Ovary (tissue), 9 donors: ENCODE data around the gene ERFL. TPM values are rescaled to one million over a fixed set of nuclear protein-coding genes. Genes with fewer than 3 reads are reported as not detected.

Source experiments
- DNase-seq, 5 donors: peaks; one replicate each; pipeline ENCODE4 v3.0.0-alpha.2; 2019 to 2020
- H3K27ac ChIP-seq, 2 donors: fragments of 200-600 bp; one replicate each; pipeline versions ENCODE4 v1.5.1 to v1.8.0; 2019 to 2022
- H3K27me3 ChIP-seq: fragments of 200-600 bp; one replicate; pipeline ENCODE4 v1.8.0; 2022
- H3K36me3 ChIP-seq: fragments of 200-600 bp; sonication (generic); one replicate; pipeline ENCODE4 v1.5.1; 2019
- H3K4me1 ChIP-seq: one replicate; pipeline ENCODE4 v1.8.1; 2013; ENCODE audit warnings: mild to moderate bottlenecking, moderate library complexity; ENCODE audit not compliant: insufficient read depth
- H3K4me3 ChIP-seq: fragments of 200-600 bp; sonication (generic); one replicate; pipeline ENCODE4 v1.5.1; 2017
- H3K9me3 ChIP-seq, 2 donors: fragments of 200-600 bp in 1 of 2; sonication (generic) in 1 of 2; one replicate each; pipeline versions ENCODE4 v1.5.1 to v1.8.1; 2013 to 2019; ENCODE audit warnings: mild to moderate bottlenecking in 1 of 2, moderate library complexity in 1 of 2
- EP300 ChIP-seq: sonication (generic); formaldehyde crosslinking; IDR thresholded peaks from one replicate; pipeline ENCODE4 v1.6.1; 2017; ENCODE audit warnings: antibody characterized with exemption
- POLR2A ChIP-seq: fragments of 450-650 bp; IDR thresholded peaks from one replicate; pipeline ENCODE4 v1.6.1; 2017; ENCODE audit warnings: antibody characterized with exemption, mild to moderate bottlenecking, moderate library complexity
- WGBS, 3 donors: extraction: QIAGEN DNeasy Blood & Tissue Kit in 1 of 3; methylation state at CpG; one replicate each; pipeline versions ENCODE4 v1.1.5 to v1.1.7; 2013 to 2017; 5-methylcytosine and 5-hydroxymethylcytosine counted together
- intact Hi-C, 4 donors: fragments of 100-400 bp; cut with DNase I; formaldehyde crosslinking; loops; one replicate each; pipeline versions ENCODE4 v1.11.0 to v1.15.1; 2022 to 2023
- polyA plus RNA-seq, 2 donors: library from polyadenylated mRNA; stranded (reverse); fragments of 200-250 nt in 1 of 2; fragments of 350-450 nt in 1 of 2; fragmentation: Illumina TruSeq in 1 of 2; extraction: RNeasy Lipid Tissue Mini Kit (QIAGEN cat#74804) in 1 of 2; gene quantifications; one replicate each; pipeline ENCODE4 v1.2.3, GENCODE V29; 2013 to 2014
- total RNA-seq, 7 donors: library from RNA; depleted of rRNA in 2 of 7; stranded (reverse); fragments of >200 nt in 2 of 7; fragmentation: NEBNext Ultra II Directional in 3 of 7; extraction: Animal tissue kit (Norgen Biotek cat#: 25700) in 3 of 7; gene quantifications; one replicate each; pipeline versions ENCODE4 v1.1.0 to v1.2.4, GENCODE V29; 2016 to 2023
- TF ChIP-seq, protein P1 (sequence below), 3 donors: fragments of 450-650 bp in 2 of 3; fragments of 200-600 bp in 1 of 3; IDR thresholded peaks; one replicate each; pipeline versions ENCODE4 v1.5.1 to v1.8.0; 2016 to 2022; ENCODE audit warnings: antibody characterized with exemption in 3 of 3, mild to moderate bottlenecking in 1 of 3
- donor health status: DM: no; HTN: no; CAD: no; lungs with moderate emphysema.
- donor health status: DM: no; HTN: no; CAD: no.
- donor health status: Bipolar disorder and iron deficiency.
- donor health status: DM: yes; HTN: yes; CAD: no.
- donor health status: DM: no; HTN: no; CAD: no.
- donor health status: DM: yes; HTN: yes; CAD: no.

Gene ERFL
- total and polyA plus RNA-seq, 9 donors = 0.11 to 1.3 (median 0.44) TPM; not detected in 1

DNA sequence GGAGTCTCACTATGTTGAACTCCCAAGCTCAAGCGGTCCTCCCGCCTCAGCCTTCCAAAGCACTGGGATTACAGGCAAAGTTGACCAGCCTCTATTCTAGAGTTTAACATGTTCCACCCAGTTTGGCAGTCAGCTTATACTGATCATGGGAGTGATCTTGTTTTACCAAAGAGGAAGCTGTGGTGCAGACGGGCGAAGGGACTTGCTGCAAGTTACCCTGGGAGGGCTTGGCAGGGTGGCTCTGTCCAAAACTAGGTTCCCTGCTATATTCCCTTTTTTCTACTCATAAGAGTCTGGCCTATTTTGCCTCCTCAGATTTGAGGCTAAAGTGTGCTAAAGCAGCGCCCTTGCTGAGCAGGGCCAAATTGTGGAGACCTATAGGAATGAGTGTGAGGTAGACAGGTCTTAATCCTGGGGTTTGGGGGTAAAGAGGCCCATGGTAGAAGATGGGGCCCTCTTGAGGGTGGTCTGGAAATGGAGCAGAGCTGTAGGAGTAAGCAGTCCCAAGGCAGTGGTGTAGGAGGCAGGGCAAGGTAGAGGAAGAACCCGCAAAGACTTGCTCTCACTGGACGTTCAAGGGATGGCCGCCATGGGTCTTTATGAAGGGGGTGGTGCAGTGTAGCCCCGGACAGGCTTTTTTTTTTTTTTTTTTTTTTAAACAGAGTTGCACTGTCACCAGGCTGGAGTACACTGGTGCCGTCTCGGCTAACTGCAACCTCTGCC lies 64.9 kb downstream of the ERFL start:
- intact Hi-C loops = loop anchor here in 1 of 4 donors (5.0 kb wide), 1 partner anchor 94 kb away; the partner anchor contains the start of gene RABAC1
- 80 to 82% (median 82%) methylated on average over 11 of the region's 11 CpGs for WGBS, 3 donors
- DNase-seq = no peak
- Histone ChIP-seq H3K36me3 (no peaks in the 10 kb centered on the region), H3K9me3 (no peaks in the 10 kb centered on the region), H3K4me3 (no peak overlapping the region), H3K27ac (no peak overlapping the region), H3K4me1 (peaks cover 6% of the 10 kb centered on the region), H3K27me3 (no peaks in the 10 kb centered on the region)
- no peak for TF ChIP-seq EP300
- TF ChIP-seq, protein P1, sequence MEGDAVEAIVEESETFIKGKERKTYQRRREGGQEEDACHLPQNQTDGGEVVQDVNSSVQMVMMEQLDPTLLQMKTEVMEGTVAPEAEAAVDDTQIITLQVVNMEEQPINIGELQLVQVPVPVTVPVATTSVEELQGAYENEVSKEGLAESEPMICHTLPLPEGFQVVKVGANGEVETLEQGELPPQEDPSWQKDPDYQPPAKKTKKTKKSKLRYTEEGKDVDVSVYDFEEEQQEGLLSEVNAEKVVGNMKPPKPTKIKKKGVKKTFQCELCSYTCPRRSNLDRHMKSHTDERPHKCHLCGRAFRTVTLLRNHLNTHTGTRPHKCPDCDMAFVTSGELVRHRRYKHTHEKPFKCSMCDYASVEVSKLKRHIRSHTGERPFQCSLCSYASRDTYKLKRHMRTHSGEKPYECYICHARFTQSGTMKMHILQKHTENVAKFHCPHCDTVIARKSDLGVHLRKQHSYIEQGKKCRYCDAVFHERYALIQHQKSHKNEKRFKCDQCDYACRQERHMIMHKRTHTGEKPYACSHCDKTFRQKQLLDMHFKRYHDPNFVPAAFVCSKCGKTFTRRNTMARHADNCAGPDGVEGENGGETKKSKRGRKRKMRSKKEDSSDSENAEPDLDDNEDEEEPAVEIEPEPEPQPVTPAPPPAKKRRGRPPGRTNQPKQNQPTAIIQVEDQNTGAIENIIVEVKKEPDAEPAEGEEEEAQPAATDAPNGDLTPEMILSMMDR (IDR thresholded peaks at IDR 0.05) = no peak
- no peak for TF ChIP-seq POLR2A

- Histone ChIP-seq H3K27ac (no peak overlapping the region), H3K36me3 (no peaks in the 10 kb centered on the region), H3K27me3 (no peaks in the 10 kb centered on the region), H3K9me3 (no peaks in the 10 kb centered on the region), H3K4me3 (no peak overlapping the region), H3K4me1 (peaks cover 6% of the 10 kb centered on the region)
- WGBS, 3 donors = 50 to 74% (median 57%) methylated on average over 2 of the region's 2 CpGs
- intact Hi-C loops = loop anchor here in 1 of 4 donors (5.0 kb wide), 1 partner anchor 95 kb away; the partner anchor contains the start of gene RABAC1
- no peak for TF ChIP-seq EP300
- TF ChIP-seq, protein P1 (IDR thresholded peaks at IDR 0.05) = no peak
- no peak for TF ChIP-seq POLR2A
- no peak for DNase-seq
Measured at GRCh38 chr19:41862445-41862986, 65.7 kb downstream of the ERFL start.

DNA sequence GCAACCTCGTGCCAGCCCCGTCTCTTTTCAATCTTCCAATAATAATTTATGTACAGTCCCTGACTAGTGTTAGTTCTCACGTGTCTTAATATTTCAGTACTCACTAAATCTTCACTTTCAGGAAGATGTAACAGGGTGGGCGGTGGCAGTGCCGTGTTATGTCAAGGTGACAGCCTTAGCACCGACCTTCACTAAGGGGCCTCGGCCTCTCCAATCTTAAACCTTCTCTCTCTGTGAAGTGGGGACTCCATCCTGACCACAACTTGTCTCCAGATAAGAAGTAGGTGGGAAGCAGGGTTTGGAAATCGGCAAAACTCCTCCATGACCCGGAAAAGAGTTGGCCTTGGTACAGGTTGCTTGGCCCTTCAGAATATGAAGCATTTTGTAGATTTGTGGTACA lies 66.4 kb downstream of the ERFL start:
- intact Hi-C loops = loop anchor here in 1 of 4 donors (5.0 kb wide), 1 partner anchor 95 kb away; the partner anchor contains the start of gene RABAC1
- DNase-seq = no peak
- WGBS, 3 donors = 57 to 65% (median 61%) methylated on average over 9 of the region's 9 CpGs
- no peaks in the 10 kb centered on the region for H3K9me3 ChIP-seq
- no peaks in the 10 kb centered on the region for H3K27me3 ChIP-seq
- peaks cover 6% of the 10 kb centered on the region for H3K4me1 ChIP-seq
- no peak overlapping the region for H3K27ac ChIP-seq
- H3K36me3 ChIP-seq = no peaks in the 10 kb centered on the region
- H3K4me3 ChIP-seq = no peak overlapping the region
- TF ChIP-seq EP300 (no peak), POLR2A (no peak)
- TF ChIP-seq, protein P1 (IDR thresholded peaks at IDR 0.05) = no peak

GRCh38 chr19:41861116-41861768 lies 67.0 kb downstream of the ERFL start:
- peak overlapping the region; percentile 71 for H3K4me3 ChIP-seq
- H3K9me3 ChIP-seq = no peaks in the 10 kb centered on the region
- intact Hi-C loops = loop anchor here in 1 of 4 donors (5.0 kb wide), 1 partner anchor 96 kb away; the partner anchor contains the start of gene RABAC1
- TF ChIP-seq, protein P1 (IDR thresholded peaks at IDR 0.05) = no peak
- no peak for TF ChIP-seq POLR2A
- no peak for TF ChIP-seq EP300
- DNase-seq = no peak
- 21 to 33% (median 24%) methylated on average over 9 of the region's 9 CpGs for WGBS, 3 donors
- H3K27ac ChIP-seq = peak overlapping the region in 1 of 2 donors; percentile 95
- H3K4me1 ChIP-seq = peaks cover 6% of the 10 kb centered on the region
- no peaks in the 10 kb centered on the region for H3K36me3 ChIP-seq
- no peaks in the 10 kb centered on the region for H3K27me3 ChIP-seq
